PC-3 (cell line): ENCODE results near the gene NPAS2. TPM values are rescaled to one million over a fixed set of nuclear protein-coding genes. Genes with fewer than 3 reads are reported as not detected.
A peak's percentile ranks its signal among the peaks of the same experiment; 100 is the strongest.

Experiments used
- ATAC-seq: fragments of 200-7000 bp; cut with Tn5 transposase; 2 replicates; pipeline ENCODE4 v1.9.1; 2020; ENCODE audit warnings: mild to moderate bottlenecking, moderate library complexity
- BruUV-seq: library from RNA; stranded (reverse); fragments of 400-500 nt; replicated peaks from 2 replicates; lab custom pipeline; 2021; lab: Mats Ljungman, UMichigan
- CTCF ChIA-PET: fragments of 300-600 bp; sonication (Branson Sonifier 250); formaldehyde crosslinking; loops from one replicate; lab custom pipeline; 2022; ENCODE audit warnings: antibody characterized with exemption; lab: Charles Lee
- POLR2A ChIA-PET: fragments of 300-600 bp; sonication (Branson Sonifier 250); formaldehyde crosslinking; loops from one replicate; lab custom pipeline; 2022; ENCODE audit warnings: antibody characterized with exemption; ENCODE audit not compliant: unreplicated experiment; lab: Charles Lee
- DNase-seq: peaks from one replicate; pipeline ENCODE4 v3.0.0-alpha.2; 2015
- H2AFZ ChIP-seq: fragments of 300-600 bp; sonication (generic); 2 replicates; pipeline ENCODE4 v1.6.0; 2016; ENCODE audit warnings: antibody characterized with exemption, low read length
- H3F3A ChIP-seq: fragments of 300-600 bp; sonication (generic); one replicate; pipeline ENCODE4 v1.6.0; 2017; ENCODE audit warnings: antibody characterized with exemption, low read length, control low read depth, mild to moderate bottlenecking; ENCODE audit not compliant: unreplicated experiment
- H3K27ac ChIP-seq: fragments of 300-600 bp; sonication (generic); 2 replicates; pipeline ENCODE4 v1.5.1; 2016; ENCODE audit warnings: mild to moderate bottlenecking, low read length
- H3K27me3 ChIP-seq: fragments of 300-600 bp; sonication (generic); 2 replicates; pipeline ENCODE4 v1.6.1; 2016; ENCODE audit warnings: low read length, mixed read lengths
- H3K36me3 ChIP-seq: fragments of 300-600 bp; sonication (generic); 2 replicates; pipeline ENCODE4 v1.6.1; 2016; ENCODE audit warnings: low read depth, mixed run types, low read length, mixed read lengths
- H3K4me1 ChIP-seq: fragments of 300-600 bp; sonication (generic); 2 replicates; pipeline ENCODE4 v1.5.1; 2016; ENCODE audit warnings: low read length; ENCODE audit not compliant: insufficient read depth
- H3K4me2 ChIP-seq: fragments of 300-600 bp; sonication (generic); 2 replicates; pipeline ENCODE4 v1.6.0; 2016; ENCODE audit warnings: low read length
- H3K4me3 ChIP-seq: fragments of 300-600 bp; sonication (generic); 2 replicates; pipeline ENCODE4 v1.5.1; 2016; ENCODE audit warnings: mild to moderate bottlenecking, low read length, mixed read lengths
- H3K79me2 ChIP-seq: fragments of 300-600 bp; sonication (generic); 2 replicates; pipeline ENCODE4 v1.6.1; 2017; ENCODE audit warnings: low read length, mixed read lengths
- H3K9ac ChIP-seq: fragments of 300-600 bp; sonication (generic); 2 replicates; pipeline ENCODE4 v1.6.0; 2016; ENCODE audit warnings: mild to moderate bottlenecking, low read length
- H3K9me2 ChIP-seq: fragments of 300-600 bp; sonication (generic); replicated peaks from 2 replicates; pipeline ENCODE4 v1.6.1; 2016; ENCODE audit warnings: mixed run types, low read length, mixed read lengths
- H3K9me3 ChIP-seq: fragments of 300-600 bp; sonication (generic); 2 replicates; pipeline ENCODE4 v1.6.1; 2016; ENCODE audit warnings: low read length, mixed read lengths
- H4K20me1 ChIP-seq: fragments of 300-600 bp; sonication (generic); 2 replicates; pipeline ENCODE4 v1.6.1; 2016; ENCODE audit warnings: low read length, mixed read lengths
- CTCF ChIP-seq: fragments of 300-600 bp; sonication (generic); conservative IDR thresholded peaks from 2 replicates; pipeline ENCODE4 v1.5.1; 2017; ENCODE audit warnings: antibody characterized with exemption, low read depth, mild to moderate bottlenecking, low read length
- EZH2 ChIP-seq: fragments of 300-600 bp; sonication (generic); IDR thresholded peaks from one replicate; pipeline ENCODE4 v1.6.1; 2017; ENCODE audit warnings: antibody characterized with exemption, mild to moderate bottlenecking, low read length; ENCODE audit not compliant: unreplicated experiment
- EZH2phosphoT487 ChIP-seq: fragments of 300-600 bp; sonication (generic); IDR thresholded peaks from 2 replicates; pipeline ENCODE4 v1.6.1; 2018; ENCODE audit warnings: mild to moderate bottlenecking, antibody characterized with exemption, low read length, borderline replicate concordance
- intact Hi-C: fragments of 100-400 bp; cut with micrococcal nuclease; formaldehyde crosslinking; loops from 2 replicates; pipeline ENCODE4 v1.9.0; 2023
- total RNA-seq: library from RNA; depleted of rRNA; stranded (reverse); fragments of >200 nt; gene quantifications from 2 replicates; pipeline ENCODE4 v1.2.3, GENCODE V29; 2014

NPAS2 gene
- total RNA-seq, 1 experiment from 2014 or later = 55.4 TPM

- no peak overlapping the region; the same call in 1 of the 2 replicates for H3K4me3 ChIP-seq
- peaks cover 15% of the 10 kb centered on the region for H3K36me3 ChIP-seq
- no TSS peak for BruUV-seq
- peak overlapping the region; percentile 42 for H3K4me2 ChIP-seq
- H3K9me2 ChIP-seq = no peaks in the 10 kb centered on the region
- intact Hi-C loops = loop anchor here (5.0 kb wide), 2 partner anchors 43 to 118 kb away; no protein-coding TSS in a partner anchor
- peak overlapping the region; percentile 100 for H3K27ac ChIP-seq
- H3K79me2 ChIP-seq = peaks cover 75% of the 10 kb centered on the region
- ATAC-seq (peak; percentile 21), DNase-seq (peak; percentile 63)
- H4K20me1 ChIP-seq = no peaks in the 10 kb centered on the region
- peaks cover 13% of the 10 kb centered on the region for H3F3A ChIP-seq
- no peak overlapping the region for H2AFZ ChIP-seq
- peaks cover 66% of the 10 kb centered on the region for H3K4me1 ChIP-seq
- H3K9me3 ChIP-seq = no peaks in the 10 kb centered on the region
- H3K27me3 ChIP-seq = no peaks in the 10 kb centered on the region
- peak overlapping the region; percentile 41 for H3K9ac ChIP-seq
- ChIA-PET POLR2A (no interaction called here), CTCF (no interaction called here)
- no peak for TF ChIP-seq EZH2
- 0 out of 2 replicates have a peak, but pooled peaks have one; percentile 23 for TF ChIP-seq CTCF
Measured at GRCh38 chr2:100900156-100900795, 80.3 kb downstream of the NPAS2 start.

DNA sequence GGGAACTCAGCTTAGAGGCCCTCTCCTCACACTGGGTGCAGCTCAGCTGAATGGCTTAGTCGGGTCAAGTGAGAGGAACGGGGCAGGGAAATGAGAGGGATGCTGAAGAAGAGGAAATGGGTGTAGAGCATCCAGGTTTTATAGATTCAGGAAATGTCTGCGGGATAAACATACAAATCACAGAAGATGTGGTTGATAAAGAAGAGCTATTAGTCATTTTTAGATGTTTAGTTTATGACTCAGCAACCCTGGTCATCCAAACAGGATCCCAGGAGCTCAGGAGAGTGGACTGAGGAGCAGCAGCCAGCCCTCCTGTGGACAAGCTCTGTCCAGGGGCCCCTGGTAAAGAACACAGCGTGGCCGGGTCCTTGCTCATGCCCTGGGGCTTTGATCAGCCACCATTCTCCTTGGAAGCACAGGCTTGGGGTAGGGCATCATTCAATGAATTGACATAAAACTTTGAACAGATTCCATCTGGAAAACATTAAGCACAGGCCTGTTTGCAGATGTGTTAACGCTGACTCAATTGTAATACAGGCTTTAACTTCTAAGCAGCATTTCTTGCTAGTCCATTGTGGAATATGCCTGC is 83.0 kb downstream of the NPAS2 start:
- H3K9me2 ChIP-seq = no peaks in the 10 kb centered on the region
- H3K27me3 ChIP-seq = no peaks in the 10 kb centered on the region
- ATAC-seq = peak; percentile 85
- no TSS peak for BruUV-seq
- POLR2A ChIA-PET = interaction anchor here (0.6 to 1.2 kb wide), 3 partner anchors 24 to 85 kb away, joined by 3 to 5 read pairs (median 4); no protein-coding TSS in a partner anchor
- no peak overlapping the region for H2AFZ ChIP-seq
- peaks cover 13% of the 10 kb centered on the region for H3F3A ChIP-seq
- H3K27ac ChIP-seq = peak overlapping the region; percentile 100
- H3K9ac ChIP-seq = peak overlapping the region; percentile 95
- CTCF ChIA-PET = interaction anchor here (0.6 to 2.0 kb wide), 6 partner anchors 37 to 293 kb away, joined by 3 to 10 read pairs (median 4); no protein-coding TSS in a partner anchor
- no peaks in the 10 kb centered on the region for H4K20me1 ChIP-seq
- peaks cover 57% of the 10 kb centered on the region for H3K4me1 ChIP-seq
- H3K4me3 ChIP-seq = no peak overlapping the region; the same call in 1 of the 2 replicates
- intact Hi-C loops = loop anchor here (2.0 to 5.0 kb wide), 4 partner anchors 46 to 172 kb away; no protein-coding TSS in a partner anchor
- TF ChIP-seq EZH2phosphoT487 (no peak), CTCF (peak; percentile 29; the same call in 1 of the 2 replicates), EZH2 (no peak)
- H3K79me2 ChIP-seq = peaks cover 59% of the 10 kb centered on the region
- peak; percentile 97 for DNase-seq
- no peaks in the 10 kb centered on the region for H3K9me3 ChIP-seq
- peaks cover 27% of the 10 kb centered on the region for H3K36me3 ChIP-seq
- H3K4me2 ChIP-seq = peak overlapping the region; percentile 82
